HG02759 (cell line): ENCODE measurements around the gene KLHL17.

Experiments
- ATAC-seq: cut with Tn5 transposase; IDR thresholded peaks from one replicate; pipeline ENCODE4 v1.9.1; 2021; ENCODE audit warnings: mild to moderate bottlenecking, moderate library complexity; ENCODE audit not compliant: unreplicated experiment

Gene KLHL17

GRCh38 chr1:1013922-1014648 lies 53.7 kb downstream of the KLHL17 start:
- ATAC-seq = no peak

DNA sequence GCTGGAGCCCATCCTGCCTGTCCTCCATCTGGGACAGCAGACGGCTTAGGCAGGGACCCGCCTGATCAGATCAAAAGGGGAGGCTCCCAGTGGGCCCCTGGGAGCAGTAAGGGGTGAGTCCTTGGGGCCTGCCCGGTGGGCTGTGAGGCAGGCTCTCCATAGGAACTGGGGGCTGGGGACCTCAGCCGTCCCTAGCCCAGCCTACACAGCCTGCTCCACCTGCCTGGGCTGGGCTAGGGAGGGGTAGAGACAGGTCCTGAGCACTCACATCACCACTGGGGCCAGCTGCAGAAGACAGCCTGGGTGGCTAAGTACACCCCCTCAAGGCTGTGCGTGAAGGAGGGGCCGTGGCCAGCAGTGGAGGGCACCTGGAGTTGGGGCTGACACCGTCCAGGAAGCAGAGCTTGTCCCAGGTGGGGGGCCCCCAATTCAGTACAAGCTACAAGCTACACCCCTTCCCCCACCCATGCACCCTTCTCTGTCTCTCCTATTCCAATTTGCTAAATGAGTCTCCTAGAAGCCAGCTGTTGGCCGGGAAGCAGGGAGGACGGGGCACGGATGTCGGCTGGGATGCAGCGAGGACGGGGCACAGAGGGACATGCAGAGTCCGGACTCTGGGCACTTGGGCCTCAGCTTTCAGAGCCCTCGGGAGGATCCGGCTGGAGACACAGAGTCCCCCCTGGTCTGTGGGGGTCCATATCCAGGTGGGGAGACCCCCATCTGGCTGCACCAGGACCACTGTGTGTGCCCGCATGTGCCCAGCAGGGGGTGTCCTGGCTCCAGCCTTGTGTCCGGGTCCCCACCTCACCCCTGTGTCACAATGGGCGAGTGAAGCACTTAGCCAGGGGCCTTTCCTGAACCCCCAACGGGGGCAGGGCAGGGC lies 54.7 kb downstream of the KLHL17 start:
- ATAC-seq = no peak
